Large intestine (tissue), 1 donor: ENCODE measurements around the gene RCAN3. TPM values are rescaled to one million over a fixed set of nuclear protein-coding genes. Genes with fewer than 3 reads are reported as not detected.

Experiments
- polyA plus RNA-seq: library from polyadenylated mRNA; unstranded; fragments of 120-200 nt; gene quantifications from one replicate; pipeline ENCODE4 v1.2.1, GENCODE V29; 2013

Gene RCAN3
- polyA plus RNA-seq, 1 donor: 10.1 TPM

Other genes with a start within 250 kb of the RCAN3 start
- 0.54 TPM for gene GRHL3, start 183.5 kb upstream of the RCAN3 start, polyA plus RNA-seq
- gene STPG1, start 89.1 kb upstream of the RCAN3 start, polyA plus RNA-seq: 5.7 TPM
- gene NIPAL3, start 87.0 kb upstream of the RCAN3 start, polyA plus RNA-seq: 16.0 TPM
- gene NCMAP, start 53.3 kb downstream of the RCAN3 start, polyA plus RNA-seq: 10.9 TPM
- gene SRRM1, start 140.5 kb downstream of the RCAN3 start, polyA plus RNA-seq: 123 TPM
- 70.3 TPM for gene CLIC4, start 242.6 kb downstream of the RCAN3 start, polyA plus RNA-seq